Stimulated activated CD4-positive, alpha-beta T cell treated with anti-CD3 and anti-CD28 coated beads, TNF-alpha, amount 100 ng/mL, for 1 hour (primary cell): ENCODE measurements around the gene CDA.
A peak's percentile ranks its signal among the peaks of the same experiment; 100 is the strongest.

Experiments used
- DNase-seq, 3 donors: peaks; one replicate each; pipeline ENCODE4 v3.0.0-alpha.2; 2020; ENCODE audit warnings: low read depth in 3 of 3, low spot score in 1 of 3

CDA gene

GRCh38 chr1:20615946-20616846 is 27.3 kb downstream of the CDA start:
- DNase-seq, result no peak

DNA sequence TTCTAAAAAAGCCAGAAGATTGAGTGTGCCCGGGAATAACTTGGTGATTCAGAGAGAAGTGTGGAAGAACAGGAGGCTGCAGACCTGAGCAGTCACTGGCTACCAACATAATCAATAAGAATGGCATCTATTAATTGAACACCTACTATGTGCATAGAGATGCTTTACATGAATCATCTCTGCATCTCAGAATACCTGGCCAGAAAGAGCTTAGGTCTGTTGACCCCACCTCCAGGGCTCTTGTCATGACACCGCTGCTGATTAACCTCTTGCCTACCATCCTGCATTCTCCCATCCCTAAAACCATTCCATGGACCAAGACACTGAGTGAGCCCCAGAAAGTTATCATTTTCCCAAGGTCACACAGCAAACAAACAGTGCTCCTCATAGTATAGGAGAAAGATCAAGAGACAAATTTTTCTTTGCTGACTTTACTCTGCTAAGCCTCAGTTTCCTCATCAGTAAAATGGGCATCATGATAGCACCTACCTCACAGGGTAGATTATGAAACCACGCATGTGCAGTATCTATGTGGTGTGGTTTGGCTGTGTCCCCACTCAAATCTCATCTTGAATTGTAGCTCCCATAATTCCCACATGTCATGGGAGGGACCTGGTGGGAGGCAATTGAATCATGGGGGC is 28.1 kb downstream of the CDA start:
- DNase-seq, result no peak

GRCh38 chr1:20618550-20618949 is 29.7 kb downstream of the CDA start:
- DNase-seq, result no peak

DNA sequence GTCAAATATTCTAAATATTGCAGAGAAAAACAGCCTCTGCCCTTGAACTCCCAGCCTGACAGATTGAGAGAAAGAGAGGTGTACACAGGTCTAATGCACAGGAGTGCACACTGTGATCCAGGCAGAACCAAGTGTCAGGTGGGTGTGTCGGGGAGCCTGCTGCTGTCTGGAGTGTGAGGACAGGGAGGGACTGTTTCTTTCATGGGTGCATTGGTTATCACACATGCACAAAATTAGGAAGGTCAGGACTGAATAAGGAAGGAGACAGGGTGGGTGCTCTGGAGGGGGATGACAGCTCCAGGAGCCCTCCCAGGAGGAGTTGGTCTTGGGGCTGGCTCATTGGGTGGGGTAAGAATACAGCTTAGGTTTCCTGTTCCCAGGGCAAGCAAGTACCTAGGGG is 31.1 kb downstream of the CDA start:
- no peak for DNase-seq

DNA sequence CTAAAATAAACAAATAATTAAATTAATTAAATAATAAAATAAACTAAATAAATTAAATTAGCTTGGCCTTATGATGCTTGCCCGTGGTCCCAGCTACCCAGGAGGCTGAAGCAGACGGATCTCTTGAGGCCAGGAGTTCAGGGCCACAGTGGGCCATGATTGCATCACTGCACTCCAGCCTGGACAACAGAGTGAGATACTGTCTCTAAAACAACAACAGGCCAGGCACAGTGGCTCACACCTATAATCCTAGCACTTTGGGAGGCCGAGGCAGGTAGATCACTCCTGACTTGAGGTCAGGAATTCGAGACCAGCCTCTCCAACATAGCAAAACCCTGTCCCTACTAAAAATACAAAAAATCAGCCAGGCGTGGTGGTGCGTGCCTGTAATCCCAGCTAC is 32.1 kb downstream of the CDA start:
- no peak for DNase-seq

DNA sequence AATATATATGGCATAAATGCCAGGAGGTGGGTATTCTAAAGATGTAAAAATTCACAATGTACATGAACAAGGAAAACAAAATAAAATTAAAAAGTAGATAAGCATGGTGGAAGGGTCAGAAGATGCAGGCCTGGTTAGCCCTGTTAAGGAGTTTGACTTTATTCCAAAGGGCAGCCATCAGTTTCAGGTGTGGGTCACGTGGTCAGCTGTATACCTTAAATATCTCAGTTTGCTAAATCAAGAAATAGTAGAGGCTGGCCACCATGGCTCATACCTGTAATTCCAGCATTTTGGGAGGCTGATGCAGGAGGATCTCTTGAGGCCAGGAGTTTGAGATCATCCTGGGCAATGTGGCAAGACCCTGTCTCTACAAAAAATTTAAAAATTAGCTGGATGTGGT is 35.8 kb downstream of the CDA start:
- no peak for DNase-seq

- no peak for DNase-seq
Measured at GRCh38 chr1:20625176-20626097, 36.5 kb downstream of the CDA start.

GRCh38 chr1:20626098-20626427 is 37.2 kb downstream of the CDA start:
- no peak for DNase-seq

GRCh38 chr1:20626524-20626923 is 37.6 kb downstream of the CDA start:
- DNase-seq, result no peak

GRCh38 chr1:20630729-20631128 is 41.8 kb downstream of the CDA start:
- DNase-seq, result no peak

- DNase-seq, result no peak
Measured at GRCh38 chr1:20632386-20632785, 43.5 kb downstream of the CDA start.

DNA sequence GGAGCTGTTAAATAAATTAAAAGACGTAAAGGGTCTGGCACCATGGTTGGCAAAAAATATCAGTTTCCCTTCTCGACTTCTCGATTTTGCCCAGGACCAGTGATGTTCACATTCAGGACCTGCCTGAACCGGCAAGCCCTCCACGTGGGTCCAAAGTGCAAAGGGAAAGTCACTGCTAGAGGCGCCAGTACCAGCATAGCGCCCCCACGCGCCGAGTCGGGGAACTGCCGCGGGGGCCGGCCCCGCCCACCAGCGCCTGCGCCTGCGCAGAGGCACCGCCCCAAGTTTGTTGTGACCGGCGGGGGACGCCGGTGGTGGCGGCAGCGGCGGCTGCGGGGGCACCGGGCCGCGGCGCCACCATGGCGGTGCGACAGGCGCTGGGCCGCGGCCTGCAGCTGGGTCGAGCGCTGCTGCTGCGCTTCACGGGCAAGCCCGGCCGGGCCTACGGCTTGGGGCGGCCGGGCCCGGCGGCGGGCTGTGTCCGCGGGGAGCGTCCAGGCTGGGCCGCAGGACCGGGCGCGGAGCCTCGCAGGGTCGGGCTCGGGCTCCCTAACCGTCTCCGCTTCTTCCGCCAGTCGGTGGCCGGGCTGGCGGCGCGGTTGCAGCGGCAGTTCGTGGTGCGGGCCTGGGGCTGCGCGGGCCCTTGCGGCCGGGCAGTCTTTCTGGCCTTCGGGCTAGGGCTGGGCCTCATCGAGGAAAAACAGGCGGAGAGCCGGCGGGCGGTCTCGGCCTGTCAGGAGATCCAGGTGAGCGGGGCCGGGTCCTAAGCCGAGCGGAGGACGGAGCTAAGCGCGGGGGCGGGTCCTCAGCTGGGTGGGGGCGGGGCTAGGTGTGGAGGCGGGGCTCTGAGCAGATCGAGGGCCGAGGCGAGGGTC is 44.5 kb downstream of the CDA start, which contains the start of gene PINK1:
TSS of gene PINK1 (plus strand) at position 269 of the 875 bp plus-strand sequence. CDS start at position 360, 91 bp downstream.
- peak; percentile 53 to 92 (median 82) for DNase-seq

DNA sequence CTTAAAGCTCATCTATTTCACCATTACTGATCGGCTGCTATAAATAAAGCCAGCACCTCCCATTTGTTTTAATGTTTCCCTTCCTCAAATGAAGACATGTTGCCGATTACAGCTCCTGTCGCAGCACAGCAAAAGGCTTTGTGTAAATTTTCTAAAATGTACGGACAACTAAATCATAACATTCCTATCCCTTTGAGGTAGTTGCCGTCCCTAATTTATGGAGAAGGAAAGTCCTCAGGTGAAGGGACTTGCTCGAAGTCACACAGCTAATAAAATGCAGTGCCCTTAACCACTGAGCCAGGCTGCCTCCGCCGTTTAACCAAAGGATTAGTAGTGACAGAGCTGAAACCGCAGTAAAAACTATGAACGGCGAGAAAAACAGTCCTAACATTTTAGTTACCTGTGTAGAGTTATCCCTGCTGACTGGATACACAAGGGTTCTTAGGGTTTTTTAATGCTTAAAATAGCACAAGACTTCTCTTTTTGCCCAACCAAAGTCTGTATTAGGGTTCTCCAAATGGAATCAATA is 45.2 kb downstream of the CDA start:
- DNase-seq, result no peak

DNA sequence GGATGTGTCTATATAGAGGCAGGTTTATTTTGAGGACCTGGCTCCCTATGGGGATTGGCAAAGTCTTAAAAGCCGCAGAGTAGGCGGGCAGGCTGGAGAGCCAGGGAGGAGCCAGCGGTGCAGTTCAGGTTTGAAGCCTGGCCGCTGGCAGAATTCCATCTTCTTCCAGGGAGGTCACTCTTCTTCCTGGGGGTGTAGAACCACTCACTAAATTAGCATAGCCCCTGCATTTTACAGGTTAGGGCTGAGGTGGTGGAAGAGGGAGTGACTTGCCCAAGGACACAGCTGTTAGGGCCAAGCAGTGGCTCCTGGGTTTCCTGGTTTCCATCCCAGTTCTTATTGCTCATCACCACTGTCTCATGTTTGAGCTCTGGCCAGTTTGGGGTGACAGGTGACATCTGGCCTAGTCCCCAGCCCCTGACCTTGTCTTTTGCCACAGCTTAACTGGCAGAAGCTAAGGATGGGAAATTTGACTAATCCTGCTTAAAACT is 45.7 kb downstream of the CDA start:
- no peak for DNase-seq

DNA sequence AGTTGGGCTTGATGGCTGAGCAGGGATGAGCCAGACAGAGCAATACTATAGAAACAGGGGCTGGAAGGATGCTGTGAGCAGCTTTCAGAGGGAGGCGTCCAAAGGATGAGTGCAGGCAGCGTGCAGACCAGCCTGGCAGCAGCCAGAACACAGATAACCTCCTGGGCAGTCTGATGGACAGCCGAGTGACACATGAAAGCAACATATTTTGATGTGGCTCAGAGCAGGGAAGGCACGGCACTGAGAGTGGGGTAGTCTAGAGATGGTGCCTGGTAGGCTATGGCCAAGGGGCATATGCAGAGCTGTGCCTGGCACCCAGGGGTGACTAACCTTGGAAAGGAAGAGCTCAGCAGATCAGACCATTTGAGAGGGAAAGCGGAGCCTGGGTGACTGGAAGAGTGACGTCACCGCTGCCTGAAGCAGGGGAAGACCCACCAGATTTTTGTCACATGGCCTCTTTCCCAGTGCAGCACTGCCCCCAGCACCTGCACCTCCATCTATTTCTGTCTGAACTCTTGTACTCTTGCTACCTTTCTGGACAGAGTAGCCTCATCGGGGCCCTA is 48.0 kb downstream of the CDA start:
- no peak for DNase-seq

GRCh38 chr1:20640183-20640597 is 51.3 kb downstream of the CDA start:
- no peak for DNase-seq

GRCh38 chr1:20641975-20642374 is 53.1 kb downstream of the CDA start:
- no peak for DNase-seq

GRCh38 chr1:20643080-20643479 is 54.2 kb downstream of the CDA start:
- no peak for DNase-seq

DNA sequence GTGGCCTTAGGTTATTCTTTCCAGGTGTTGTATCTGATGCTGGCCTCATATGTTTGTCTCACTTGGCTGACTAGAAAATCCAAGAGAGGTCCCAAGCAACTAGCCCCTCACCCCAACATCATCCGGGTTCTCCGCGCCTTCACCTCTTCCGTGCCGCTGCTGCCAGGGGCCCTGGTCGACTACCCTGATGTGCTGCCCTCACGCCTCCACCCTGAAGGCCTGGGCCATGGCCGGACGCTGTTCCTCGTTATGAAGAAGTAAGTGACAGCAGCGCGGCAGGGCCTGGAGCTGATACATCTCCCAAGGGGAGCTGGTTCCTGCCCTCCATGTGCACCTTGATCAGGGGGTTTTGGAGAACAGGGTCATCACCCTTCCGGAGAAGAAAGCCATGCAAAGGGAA is 55.5 kb downstream of the CDA start:
- DNase-seq, result no peak

GRCh38 chr1:20645414-20645813 is 56.5 kb downstream of the CDA start:
- no peak for DNase-seq
